Keratinocyte (primary cell): ENCODE data around the gene IST1.

Experiments
- CTCF ChIP-seq, 3 experiments: IDR thresholded peaks in 1 of 3; conservative IDR thresholded peaks in 1 of 3; optimal IDR thresholded peaks in 1 of 3; 2 replicates in 2 of 3; 3 replicates in 1 of 3; pipeline versions ENCODE3 to v1.5.1; 2011; ENCODE audit warnings: low read length in 3 of 3, mild to moderate bottlenecking in 3 of 3, moderate library complexity in 2 of 3, control low read depth in 1 of 3, inconsistent platforms in 1 of 3; ENCODE audit not compliant: insufficient read depth in 2 of 3; ENCODE audit errors: extremely low read depth in 1 of 3
- EZH2 ChIP-seq: IDR thresholded peaks from one replicate; pipeline ENCODE4 v1.6.1; 2012; ENCODE audit warnings: inconsistent platforms, mild to moderate bottlenecking, low read length, moderate library complexity

- no peak for TF ChIP-seq CTCF (optimal IDR thresholded peaks at IDR 0.05 in 1 of 3, IDR thresholded peaks at IDR 0.05 in 1 of 3, conservative IDR thresholded peaks at IDR 0.05 in 1 of 3; ENCODE audit: extremely low read depth in 1 of 3, insufficient read depth in 2 of 3, low read length in 3 of 3)
- no peak for TF ChIP-seq EZH2
These were observed 15.8 kb downstream of the IST1 start for GRCh38 chr16:71911121-71911520.
